ENCODE results near the gene PRKAR2A. TPM values are rescaled to one million over a fixed set of nuclear protein-coding genes. Genes with fewer than 3 reads are reported as not detected.

PRKAR2A gene
- total RNA-seq (10 to 100 TPM; 12.1 to 65.9 (median 47.3) TPM), polyA plus RNA-seq (10 to 100 TPM in 1 of 3 donors, 1 to 10 TPM in 2; 6.9 to 11.0 (median 9.2) TPM)
- long read RNA-seq, donor 1, full-length matches to known transcripts: 1 of 1 reads
- long read RNA-seq, donor 1, partial matches to known transcripts: 0 of 1 reads
- long read RNA-seq, donor 1, other reads (novel, unspliced or antisense): 0 of 1 reads
- long read RNA-seq, donor 2, full-length matches to known transcripts: 6 of 12 reads
- long read RNA-seq, donor 2, partial matches to known transcripts: 6 of 12 reads
- long read RNA-seq, donor 2, other reads (novel, unspliced or antisense): 0 of 12 reads
- long read RNA-seq, donor 3, full-length matches to known transcripts: 2 of 2 reads
- long read RNA-seq, donor 3, partial matches to known transcripts: 0 of 2 reads
- long read RNA-seq, donor 3, other reads (novel, unspliced or antisense): 0 of 2 reads
- long read RNA-seq, donor 4: 0 reads
- long read RNA-seq, donor 5, full-length matches to known transcripts: 9 of 9 reads
- long read RNA-seq, donor 5, partial matches to known transcripts: 0 of 9 reads
- long read RNA-seq, donor 5, other reads (novel, unspliced or antisense): 0 of 9 reads
- long read RNA-seq, donor 6: 0 reads
- long read RNA-seq, donor 7, full-length matches to known transcripts: 2 of 2 reads
- long read RNA-seq, donor 7, partial matches to known transcripts: 0 of 2 reads
- long read RNA-seq, donor 7, other reads (novel, unspliced or antisense): 0 of 2 reads
- long read RNA-seq, donor 8, full-length matches to known transcripts: 6 of 6 reads
- long read RNA-seq, donor 8, partial matches to known transcripts: 0 of 6 reads
- long read RNA-seq, donor 8, other reads (novel, unspliced or antisense): 0 of 6 reads
- long read RNA-seq, donor 9, full-length matches to known transcripts: 1 of 1 reads
- long read RNA-seq, donor 9, partial matches to known transcripts: 0 of 1 reads
- long read RNA-seq, donor 9, other reads (novel, unspliced or antisense): 0 of 1 reads
- long read RNA-seq, donor 10, full-length matches to known transcripts: 1 of 1 reads
- long read RNA-seq, donor 10, partial matches to known transcripts: 0 of 1 reads
- long read RNA-seq, donor 10, other reads (novel, unspliced or antisense): 0 of 1 reads

GRCh38 chr3:48847504-48848423 is at the start of gene PRKAR2A:
Gene PRKAR2A, minus strand, starts transcription at chr3:48847874. Its CDS starts 278 bp downstream, at chr3:48847596.
- H3K4me3 ChIP-seq: peak within 1 kb of the TSS; percentile 79 to 95 (median 86)
- WGBS, 5 donors: 2 to 3% (median 2%) methylated on average over 18 to 81 of the region's 81 CpGs
- no peaks in the 10 kb centered on the region for H3K27me3 ChIP-seq
- H3K9me3 ChIP-seq: no peaks in the 10 kb centered on the region
- peak within 1 kb of the TSS; percentile 94 to 99 (median 97) for H3K27ac ChIP-seq
- no peak for TF ChIP-seq CTCF (IDR thresholded peaks at IDR 0.05)
- peak; percentile 76 to 95 (median 93) for TF ChIP-seq POLR2AphosphoS5 (IDR thresholded peaks at IDR 0.05)
- peak; percentile 92 to 97 for DNase-seq
- H3K4me1 ChIP-seq: peaks cover 19 to 30% (median 27%) of the 10 kb centered on the region in 4 donors
- no peaks in the 10 kb centered on the region for H3K36me3 ChIP-seq
- intact Hi-C loops (cut with DNase I; ENCODE audit: low total_unique reads): no loop called here

- Histone ChIP-seq H3K9me3 (no peaks in the 10 kb centered on the region), H3K36me3 (peaks cover 0 to 2% (median 1%) of the 10 kb centered on the region in 4 donors), H3K4me1 (peaks cover 13 to 30% (median 18%) of the 10 kb centered on the region in 4 donors), H3K27me3 (no peaks in the 10 kb centered on the region), H3K27ac (peak overlapping the region in 3 of 5 donors; percentile 79 to 90 (median 85)), H3K4me3 (no peak overlapping the region)
- TF ChIP-seq EP300 (IDR thresholded peaks at IDR 0.05) (no peak), POLR2AphosphoS5 (IDR thresholded peaks at IDR 0.05) (no peak), CTCF (IDR thresholded peaks at IDR 0.05) (no peak), POLR2A (IDR thresholded peaks at IDR 0.05) (no peak)
- WGBS, 5 donors: 75 to 88% (median 85%) methylated on average over 2 of the region's 2 CpGs
- DNase-seq: peak in 1 of 2 donors; percentile 21
- intact Hi-C loops (cut with DNase I; ENCODE audit: low total_unique reads): no loop called here
These were observed 49.3 kb upstream of the PRKAR2A start for GRCh38 chr3:48896936-48897335.

GRCh38 chr3:48894516-48894915 is 46.8 kb upstream of the PRKAR2A start:
- no peaks in the 10 kb centered on the region for H3K9me3 ChIP-seq
- DNase-seq: no peak
- peaks cover 13 to 29% (median 18%) of the 10 kb centered on the region in 4 donors for H3K4me1 ChIP-seq
- H3K27me3 ChIP-seq: no peaks in the 10 kb centered on the region
- H3K27ac ChIP-seq: no peak overlapping the region
- 94 to 99% (median 95%) methylated on average over 6 of the region's 6 CpGs for WGBS, 5 donors
- peaks cover 0 to 24% (median 23%) of the 10 kb centered on the region in 4 donors for H3K36me3 ChIP-seq
- TF ChIP-seq CTCF (IDR thresholded peaks at IDR 0.05): no peak
- TF ChIP-seq POLR2A (IDR thresholded peaks at IDR 0.05): no peak
- no peak for TF ChIP-seq EP300 (IDR thresholded peaks at IDR 0.05)
- TF ChIP-seq POLR2AphosphoS5 (IDR thresholded peaks at IDR 0.05): no peak
- intact Hi-C loops (cut with DNase I; ENCODE audit: low total_unique reads): no loop called here
- H3K4me3 ChIP-seq: no peak overlapping the region
